Right atrium auricular region (tissue), 2 donors: ENCODE measurements around the gene PIK3R2. TPM values are rescaled to one million over a fixed set of nuclear protein-coding genes. Genes with fewer than 3 reads are reported as not detected.

Experiments used
- DNase-seq: peaks from one replicate; pipeline ENCODE4 v3.0.0-alpha.2; 2019; ENCODE audit warnings: low spot score
- H3K27ac ChIP-seq, 2 donors: fragments of 200-600 bp; sonication (generic); 1 replicate in 1 of 2; 2 replicates in 1 of 2; pipeline ENCODE4 v1.5.1; 2016 to 2019
- H3K27me3 ChIP-seq, 2 donors: fragments of 200-600 bp; sonication (generic); one replicate each; pipeline versions ENCODE4 v1.5.1 to v1.6.0; 2017 to 2019
- H3K36me3 ChIP-seq: fragments of 200-600 bp; sonication (generic); one replicate; pipeline ENCODE4 v1.5.1; 2016
- H3K4me1 ChIP-seq, 2 donors: fragments of 200-600 bp; sonication (generic); one replicate each; pipeline versions ENCODE4 v1.5.1 to v1.6.0; 2017 to 2019
- H3K4me3 ChIP-seq, 2 donors: fragments of 200-600 bp; sonication (generic); 1 replicate in 1 of 2; 2 replicates in 1 of 2; pipeline ENCODE4 v1.5.1; 2017 to 2019; ENCODE audit warnings: mild to moderate bottlenecking in 1 of 2, moderate library complexity in 1 of 2
- H3K9me3 ChIP-seq, 2 donors: fragments of 200-600 bp; sonication (generic); one replicate each; pipeline ENCODE4 v1.5.1; 2019
- total RNA-seq, 2 donors: library from RNA; depleted of rRNA; stranded (reverse); fragments of >200 nt; gene quantifications; one replicate each; pipeline ENCODE4 v1.1.0, GENCODE V29; 2016
- TF ChIP-seq, protein P1 (sequence below), 2 donors: fragments of 200-600 bp; sonication (generic); IDR thresholded peaks; one replicate each; pipeline ENCODE4 v1.5.1; 2019; ENCODE audit warnings: antibody characterized with exemption in 2 of 2

Gene PIK3R2
- total RNA-seq, 2 donors from 2014 or later, result 18.7 to 19.0 TPM

DNA sequence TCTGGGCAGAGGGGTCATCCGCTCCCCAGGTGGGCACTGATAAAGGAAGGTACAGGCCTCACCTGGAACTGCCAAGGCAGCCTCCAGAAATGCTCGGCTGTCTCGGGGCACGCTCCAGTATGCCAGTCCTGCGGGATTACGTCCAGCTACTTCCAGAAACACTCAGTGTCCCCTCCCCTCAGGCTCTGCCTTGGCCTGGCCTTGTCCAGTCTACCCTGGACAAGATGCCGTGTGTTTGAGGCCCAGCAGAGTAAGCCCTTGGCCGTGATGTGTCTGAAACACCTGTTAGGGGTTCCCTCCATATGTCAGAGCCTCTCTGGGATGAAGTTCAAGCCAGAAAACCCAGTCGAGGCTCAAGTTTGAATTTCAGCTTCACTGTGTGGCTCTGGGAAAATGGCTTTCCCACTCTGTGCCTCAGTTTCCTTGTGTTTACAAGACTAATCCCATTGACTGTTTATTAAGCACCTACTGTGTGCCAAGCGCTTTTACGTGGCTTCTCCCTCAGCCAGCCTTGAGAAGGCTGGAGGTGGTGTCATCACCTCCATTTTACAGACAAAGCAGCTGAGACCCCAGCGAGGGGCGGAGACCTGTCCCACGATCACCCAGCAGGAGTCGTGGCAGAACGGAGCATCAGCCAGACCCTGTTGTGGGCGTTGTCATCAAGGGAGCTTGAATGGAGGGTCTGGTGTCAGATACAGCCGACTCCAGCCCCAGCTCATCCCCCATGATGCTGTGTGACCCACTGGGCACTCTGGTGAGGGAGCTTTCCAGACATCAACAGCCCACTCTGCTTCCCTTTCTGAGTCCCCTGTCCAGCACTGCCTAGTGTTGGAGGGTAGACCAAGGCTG, 2.0 kb upstream of the PIK3R2 start:
- TF ChIP-seq, protein P1, sequence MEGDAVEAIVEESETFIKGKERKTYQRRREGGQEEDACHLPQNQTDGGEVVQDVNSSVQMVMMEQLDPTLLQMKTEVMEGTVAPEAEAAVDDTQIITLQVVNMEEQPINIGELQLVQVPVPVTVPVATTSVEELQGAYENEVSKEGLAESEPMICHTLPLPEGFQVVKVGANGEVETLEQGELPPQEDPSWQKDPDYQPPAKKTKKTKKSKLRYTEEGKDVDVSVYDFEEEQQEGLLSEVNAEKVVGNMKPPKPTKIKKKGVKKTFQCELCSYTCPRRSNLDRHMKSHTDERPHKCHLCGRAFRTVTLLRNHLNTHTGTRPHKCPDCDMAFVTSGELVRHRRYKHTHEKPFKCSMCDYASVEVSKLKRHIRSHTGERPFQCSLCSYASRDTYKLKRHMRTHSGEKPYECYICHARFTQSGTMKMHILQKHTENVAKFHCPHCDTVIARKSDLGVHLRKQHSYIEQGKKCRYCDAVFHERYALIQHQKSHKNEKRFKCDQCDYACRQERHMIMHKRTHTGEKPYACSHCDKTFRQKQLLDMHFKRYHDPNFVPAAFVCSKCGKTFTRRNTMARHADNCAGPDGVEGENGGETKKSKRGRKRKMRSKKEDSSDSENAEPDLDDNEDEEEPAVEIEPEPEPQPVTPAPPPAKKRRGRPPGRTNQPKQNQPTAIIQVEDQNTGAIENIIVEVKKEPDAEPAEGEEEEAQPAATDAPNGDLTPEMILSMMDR (IDR thresholded peaks at IDR 0.05), result no peak
- Histone ChIP-seq H3K4me3 (no peak overlapping the region), H3K9me3 (no peaks in the 10 kb centered on the region), H3K27me3 (no peaks in the 10 kb centered on the region), H3K27ac (no peak overlapping the region), H3K36me3 (peaks cover 4% of the 10 kb centered on the region), H3K4me1 (peaks cover 0 to 15% of the 10 kb centered on the region in 2 donors)
- no peak for DNase-seq

DNA sequence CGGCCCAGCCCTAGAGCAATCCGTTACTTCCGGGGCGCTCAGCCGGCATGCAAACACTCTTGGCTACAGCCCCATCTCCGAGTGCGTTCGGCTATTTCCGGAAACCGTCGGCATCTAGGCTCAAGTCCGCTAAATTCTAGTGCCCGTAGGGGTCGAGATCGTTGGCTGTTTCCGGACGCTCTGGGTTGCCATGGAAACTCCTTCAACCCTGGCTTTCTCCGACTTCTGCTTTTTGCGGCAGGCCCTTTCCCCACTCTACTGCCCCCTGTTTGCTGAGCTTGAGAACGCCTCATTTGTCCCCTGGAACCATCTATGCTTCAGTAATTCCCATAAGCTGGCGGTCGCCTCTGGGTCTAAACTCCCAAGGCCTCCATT, 534 bp upstream of the PIK3R2 start:
- TF ChIP-seq, protein P1 (IDR thresholded peaks at IDR 0.05), result peak; percentile 24 to 74
- H3K36me3 ChIP-seq, result peaks cover 2% of the 10 kb centered on the region
- H3K4me3 ChIP-seq, result peak overlapping the region; percentile 56 to 91
- peak overlapping the region; percentile 97 to 99 for H3K27ac ChIP-seq
- peak; percentile 98 for DNase-seq
- no peaks in the 10 kb centered on the region for H3K9me3 ChIP-seq
- H3K4me1 ChIP-seq, result peaks cover 0 to 27% of the 10 kb centered on the region in 2 donors
- no peaks in the 10 kb centered on the region for H3K27me3 ChIP-seq

DNA sequence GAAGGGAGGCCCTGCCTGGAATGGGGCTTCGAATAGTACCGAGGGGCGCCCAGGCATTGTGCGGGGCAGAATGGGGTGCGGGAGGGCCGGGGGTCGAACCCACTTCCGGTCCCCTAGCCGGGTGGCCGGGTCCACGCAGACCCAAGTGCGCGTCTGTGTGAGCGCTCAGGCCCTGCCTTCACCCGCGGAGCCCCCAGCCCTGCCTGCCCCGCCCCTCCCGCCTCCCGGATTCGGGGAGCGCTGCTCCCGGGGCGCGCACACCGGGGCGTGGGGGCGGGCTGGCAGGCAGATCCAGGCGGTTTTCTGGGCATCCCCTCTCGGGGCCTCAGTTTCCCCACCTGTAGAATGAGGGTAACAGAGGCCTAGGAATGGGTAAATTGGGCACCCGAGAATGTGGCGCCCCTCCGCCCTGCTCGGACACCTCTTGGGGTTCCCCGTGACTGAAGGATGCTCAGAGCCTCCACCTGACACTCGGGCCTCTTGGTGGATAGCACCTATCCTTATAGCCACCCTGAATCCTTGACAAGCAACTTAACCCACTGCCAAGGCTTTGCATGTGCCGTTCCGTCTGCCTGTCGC, 682 bp downstream of the PIK3R2 start:
- Histone ChIP-seq H3K27ac (peak overlapping the region; percentile 97 to 99), H3K4me1 (peaks cover 0 to 32% of the 10 kb centered on the region in 2 donors)

DNA sequence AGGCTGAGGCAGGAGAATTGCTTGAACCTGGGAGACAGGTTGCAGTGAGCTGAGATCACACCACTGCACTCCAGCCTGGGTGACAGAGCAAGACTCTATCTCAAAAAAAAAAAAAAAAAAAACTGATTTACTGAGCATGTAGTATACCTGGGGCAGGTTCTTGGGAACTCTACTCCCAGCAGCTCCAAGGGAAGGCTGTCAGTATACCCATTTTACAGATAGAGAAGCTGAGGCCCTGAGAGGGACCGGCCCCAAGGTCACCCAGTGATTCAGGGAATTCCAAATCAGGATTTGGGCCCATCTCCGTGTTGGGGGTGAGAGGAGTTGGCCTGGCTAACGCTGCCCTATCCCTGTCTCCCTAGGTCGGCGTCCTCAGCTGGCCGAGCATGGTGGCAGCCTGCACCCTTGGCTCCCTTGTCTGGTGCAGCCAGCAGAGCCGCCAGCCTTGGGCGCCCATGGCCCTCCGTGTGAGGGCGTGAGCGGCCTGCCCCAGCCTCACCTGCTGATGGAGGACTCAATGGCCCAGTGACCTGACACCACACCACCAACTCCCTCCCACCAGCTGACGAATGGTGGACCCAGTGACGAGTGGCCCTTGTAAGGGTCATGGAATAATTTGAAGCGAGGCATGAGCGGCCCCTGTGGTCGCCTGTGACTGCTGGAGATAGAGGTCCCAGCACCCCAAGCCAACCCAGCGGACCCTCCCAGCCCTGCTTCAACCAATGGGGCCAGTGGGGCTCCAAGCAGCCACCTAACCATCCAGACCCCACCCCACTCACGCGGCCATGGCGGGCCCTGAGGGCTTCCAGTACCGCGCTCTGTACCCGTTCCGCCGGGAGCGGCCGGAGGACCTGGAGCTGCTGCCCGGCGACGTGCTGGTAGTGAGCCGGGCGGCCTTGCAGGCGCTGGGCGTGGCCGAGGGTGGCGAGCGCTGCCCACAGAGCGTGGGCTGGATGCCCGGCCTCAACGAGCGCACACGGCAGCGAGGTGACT, 2.4 kb downstream of the PIK3R2 start:
- Histone ChIP-seq H3K27me3 (no peaks in the 10 kb centered on the region), H3K9me3 (no peaks in the 10 kb centered on the region), H3K4me1 (peaks cover 0 to 35% of the 10 kb centered on the region in 2 donors), H3K36me3 (no peaks in the 10 kb centered on the region), H3K27ac (peak overlapping the region in 1 of 2 donors; percentile 79), H3K4me3 (no peak overlapping the region)
- DNase-seq, result no peak
- TF ChIP-seq, protein P1 (IDR thresholded peaks at IDR 0.05), result no peak

More for the DNA sequence above, 682 bp downstream of the PIK3R2 start:
- no peaks in the 10 kb centered on the region for H3K36me3 ChIP-seq
- DNase-seq, result no peak
- no peaks in the 10 kb centered on the region for H3K27me3 ChIP-seq
- no peaks in the 10 kb centered on the region for H3K9me3 ChIP-seq
- TF ChIP-seq, protein P1 (IDR thresholded peaks at IDR 0.05), result no peak
- H3K4me3 ChIP-seq, result peak overlapping the region; percentile 91 to 92

DNA sequence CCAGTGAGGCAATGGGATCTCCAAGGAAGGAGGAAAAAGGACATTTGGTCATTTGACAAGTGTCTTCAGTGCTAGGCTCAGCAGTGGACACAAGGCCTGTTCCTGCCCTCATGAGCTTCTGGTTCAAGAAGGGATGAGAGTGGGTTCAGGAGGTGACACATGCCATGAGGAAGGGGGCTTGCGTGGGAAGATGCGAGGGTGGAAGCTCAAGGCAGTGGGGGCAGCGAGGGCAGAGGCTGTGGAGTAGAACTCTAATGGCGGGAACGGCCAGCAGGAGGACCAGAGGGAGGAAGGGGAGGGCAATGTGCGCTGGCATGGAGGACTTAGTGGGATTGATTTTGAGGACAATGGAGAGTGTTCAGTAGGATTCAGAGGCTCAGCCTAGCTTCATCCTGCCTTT, 3.3 kb downstream of the PIK3R2 start:
- no peak overlapping the region for H3K4me3 ChIP-seq
- TF ChIP-seq, protein P1 (IDR thresholded peaks at IDR 0.05), result no peak
- no peaks in the 10 kb centered on the region for H3K9me3 ChIP-seq
- H3K36me3 ChIP-seq, result no peaks in the 10 kb centered on the region
- H3K27ac ChIP-seq, result peak overlapping the region; percentile 72 to 79
- H3K4me1 ChIP-seq, result peaks cover 0 to 42% of the 10 kb centered on the region in 2 donors
- no peaks in the 10 kb centered on the region for H3K27me3 ChIP-seq
- no peak for DNase-seq
